ENCODE results near the gene SLC9A9.

SLC9A9 gene

GRCh38 chr3:143486611-143487010 is 361.7 kb downstream of the SLC9A9 start:
- no peak for DNase-seq

DNA sequence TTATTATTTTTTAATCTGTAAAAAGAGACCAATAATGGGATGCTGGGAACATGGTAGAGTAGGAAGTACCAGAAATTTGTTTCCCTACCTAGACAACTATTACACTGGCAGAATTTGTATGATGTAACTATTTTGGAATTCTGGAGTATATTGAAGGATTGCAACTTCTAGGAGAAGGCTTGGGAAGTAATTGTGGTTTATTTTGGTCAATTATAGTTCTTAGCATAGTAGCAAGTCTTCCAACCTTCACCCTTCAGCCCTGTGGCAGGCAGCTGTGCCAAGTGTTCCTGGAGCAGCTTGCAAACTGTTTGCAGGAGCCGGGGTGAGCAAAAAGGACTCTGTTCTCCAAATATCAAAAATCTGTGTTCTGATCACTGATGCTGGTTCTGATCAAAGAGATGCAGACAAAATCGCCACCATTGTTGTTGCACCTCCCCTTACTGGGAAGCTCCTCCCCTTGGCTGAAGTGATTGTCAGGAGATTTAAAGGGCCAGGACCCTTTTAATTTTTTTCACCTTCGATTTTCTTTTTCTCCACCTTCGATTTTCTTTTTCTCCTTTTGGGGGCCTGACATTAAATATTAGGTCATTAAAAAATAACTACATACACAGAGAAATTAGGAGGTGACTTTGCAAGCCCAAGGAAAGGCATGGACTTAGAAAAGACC is 363.3 kb downstream of the SLC9A9 start:
- DNase-seq = no peak

DNA sequence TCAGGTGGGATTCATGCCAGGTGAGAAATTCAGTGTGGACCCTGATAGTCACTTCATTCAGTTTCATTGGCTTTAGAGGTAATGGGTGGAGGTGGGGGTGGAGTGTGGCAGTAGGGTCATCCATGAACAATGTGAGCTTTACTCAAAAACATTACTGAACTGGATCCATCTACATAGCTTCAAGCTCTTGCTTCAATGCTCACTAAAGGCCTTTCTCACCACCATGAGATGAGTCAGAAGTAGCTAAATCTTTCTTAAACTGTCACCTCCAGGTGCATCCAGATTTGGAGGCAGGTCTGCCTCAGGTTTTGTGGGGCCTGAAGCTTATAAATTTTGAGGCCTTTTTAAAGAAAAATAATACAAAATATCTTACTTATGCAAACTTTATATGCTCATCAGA is 365.1 kb downstream of the SLC9A9 start:
- DNase-seq = no peak

- DNase-seq = no peak
Observed at GRCh38 chr3:143482106-143483088, 365.9 kb downstream of the SLC9A9 start.

- no peak for DNase-seq
Observed at GRCh38 chr3:143480344-143480743, 367.9 kb downstream of the SLC9A9 start.

- DNase-seq = no peak
Observed at GRCh38 chr3:143479727-143480126, 368.5 kb downstream of the SLC9A9 start.

GRCh38 chr3:143478115-143478693 is 370.1 kb downstream of the SLC9A9 start:
- no peak for DNase-seq

GRCh38 chr3:143476965-143477640 is 371.2 kb downstream of the SLC9A9 start:
- no peak for DNase-seq

DNA sequence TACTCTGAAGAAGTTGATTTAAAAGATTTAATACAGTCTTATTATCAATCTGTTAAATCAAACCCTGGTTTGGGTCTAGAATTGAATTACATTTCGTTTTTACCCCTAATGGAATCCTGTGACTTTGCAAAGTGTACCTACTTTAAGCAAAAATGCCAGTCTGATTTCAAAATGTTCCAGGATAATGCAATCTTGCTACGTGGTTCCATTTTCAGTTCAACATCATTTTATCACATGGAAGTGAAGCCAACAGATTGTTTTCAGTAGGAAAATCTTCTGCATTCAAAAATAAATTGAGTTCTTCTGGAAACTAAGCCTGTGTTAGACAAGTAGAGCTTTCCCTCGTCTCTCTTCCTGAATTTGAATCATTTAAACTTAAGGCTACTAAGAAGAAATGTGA is 372.3 kb downstream of the SLC9A9 start:
- DNase-seq = no peak

- no peak for DNase-seq
Observed at GRCh38 chr3:143472731-143473523, 375.3 kb downstream of the SLC9A9 start.

GRCh38 chr3:143471705-143472104 is 376.6 kb downstream of the SLC9A9 start:
- DNase-seq = no peak

GRCh38 chr3:143469159-143469558 is 379.1 kb downstream of the SLC9A9 start:
- no peak for DNase-seq

GRCh38 chr3:143465666-143466065 is 382.6 kb downstream of the SLC9A9 start:
- DNase-seq = no peak

DNA sequence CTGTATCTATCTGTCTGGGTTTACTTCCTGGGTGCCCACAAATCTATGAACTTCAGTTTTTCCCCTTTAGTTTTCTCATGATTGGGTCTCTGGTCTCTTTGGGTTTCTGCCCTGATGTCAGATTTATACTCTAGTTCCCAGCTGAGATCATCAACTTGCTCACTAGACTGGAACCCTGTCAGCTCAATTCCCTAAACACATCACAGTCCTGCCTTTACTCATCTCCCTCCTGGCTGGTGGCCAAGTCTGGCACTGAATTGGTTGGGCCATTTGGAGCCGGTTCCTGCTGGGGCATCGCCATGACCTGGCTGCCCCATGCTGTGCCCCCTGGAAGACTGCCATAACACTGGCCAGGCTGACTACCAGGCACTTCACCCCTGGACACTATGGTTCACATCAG is 383.4 kb downstream of the SLC9A9 start:
- DNase-seq = no peak

GRCh38 chr3:143455480-143455879 is 392.8 kb downstream of the SLC9A9 start:
- DNase-seq = no peak

- DNase-seq = no peak
Observed at GRCh38 chr3:143450632-143451031, 397.6 kb downstream of the SLC9A9 start.

GRCh38 chr3:143447491-143447890 is 400.8 kb downstream of the SLC9A9 start:
- no peak for DNase-seq

DNA sequence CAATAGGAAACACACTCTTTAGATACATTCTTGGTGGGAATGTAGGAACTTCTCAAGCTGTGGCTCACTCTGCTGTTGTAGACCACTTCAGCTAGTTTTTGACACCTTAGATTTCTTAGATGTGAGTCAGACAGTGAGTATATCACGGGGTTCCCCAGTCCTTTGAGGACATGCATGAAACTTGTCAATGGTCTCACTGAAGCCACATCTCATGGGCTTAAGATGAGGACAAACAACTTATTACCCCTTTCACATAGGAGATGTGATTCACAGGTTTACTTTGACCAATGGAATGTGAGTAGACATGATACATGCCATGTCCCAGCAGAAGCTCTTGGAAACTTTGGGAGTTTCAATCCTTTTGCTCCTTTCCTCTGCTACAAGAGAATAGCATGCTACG is 403.1 kb downstream of the SLC9A9 start:
- DNase-seq = no peak

- DNase-seq = no peak
Observed at GRCh38 chr3:143443851-143444331, 404.4 kb downstream of the SLC9A9 start.

- no peak for DNase-seq
Observed at GRCh38 chr3:143442814-143443447, 405.3 kb downstream of the SLC9A9 start.

- DNase-seq = no peak
Observed at GRCh38 chr3:143441516-143442171, 406.6 kb downstream of the SLC9A9 start.
